GM12874 (cell line): ENCODE measurements around the gene SYT8.
A peak's percentile ranks its signal among the peaks of the same experiment; 100 is the strongest.

Source experiments
- TF ChIP-seq, protein P1 (sequence below): IDR thresholded peaks from 2 replicates; pipeline ENCODE4 v1.5.1; 2011; ENCODE audit warnings: low read depth, mild to moderate bottlenecking, control low read depth, low read length, moderate library complexity; ENCODE audit not compliant: insufficient read depth

The SYT8 gene

DNA sequence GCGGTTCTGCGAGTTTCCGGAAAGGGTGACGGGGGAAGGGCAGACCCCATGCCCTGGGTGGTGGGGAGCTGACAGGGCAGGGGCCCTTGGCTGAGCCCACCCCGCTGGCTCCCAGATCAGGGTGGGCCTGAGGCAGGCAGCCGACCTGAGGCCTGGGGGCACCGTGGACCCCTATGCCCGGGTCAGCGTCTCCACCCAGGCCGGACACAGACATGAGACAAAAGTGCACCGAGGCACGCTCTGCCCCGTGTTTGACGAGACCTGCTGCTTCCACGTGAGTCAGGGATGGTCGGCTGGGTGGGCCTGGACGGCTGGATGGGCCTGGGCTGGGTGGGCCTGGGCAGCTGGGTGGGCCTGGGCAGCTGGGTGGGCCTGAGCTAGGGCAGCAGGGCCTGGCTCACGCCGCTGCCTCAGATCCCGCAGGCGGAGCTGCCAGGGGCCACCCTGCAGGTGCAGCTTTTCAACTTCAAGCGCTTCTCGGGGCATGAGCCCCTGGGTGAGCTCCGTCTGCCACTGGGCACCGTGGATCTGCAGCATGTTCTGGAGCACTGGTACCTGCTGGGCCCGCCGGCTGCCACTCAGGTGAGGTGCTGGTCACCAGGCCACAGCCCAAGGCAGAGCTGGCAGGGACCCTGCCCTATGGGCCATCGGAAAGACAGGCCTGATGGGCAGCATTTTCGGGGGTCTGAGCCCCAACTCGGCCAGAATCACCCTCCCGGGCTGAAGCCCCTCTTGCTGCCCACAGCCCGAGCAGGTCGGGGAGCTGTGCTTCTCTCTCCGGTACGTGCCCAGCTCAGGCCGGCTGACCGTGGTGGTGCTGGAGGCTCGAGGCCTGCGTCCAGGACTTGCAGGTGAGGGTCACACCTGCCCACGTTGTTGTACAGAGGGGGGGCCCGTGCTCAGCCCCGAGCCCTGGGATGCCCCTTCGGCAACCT is 1.5 kb downstream of the SYT8 start:
- TF ChIP-seq, protein P1, sequence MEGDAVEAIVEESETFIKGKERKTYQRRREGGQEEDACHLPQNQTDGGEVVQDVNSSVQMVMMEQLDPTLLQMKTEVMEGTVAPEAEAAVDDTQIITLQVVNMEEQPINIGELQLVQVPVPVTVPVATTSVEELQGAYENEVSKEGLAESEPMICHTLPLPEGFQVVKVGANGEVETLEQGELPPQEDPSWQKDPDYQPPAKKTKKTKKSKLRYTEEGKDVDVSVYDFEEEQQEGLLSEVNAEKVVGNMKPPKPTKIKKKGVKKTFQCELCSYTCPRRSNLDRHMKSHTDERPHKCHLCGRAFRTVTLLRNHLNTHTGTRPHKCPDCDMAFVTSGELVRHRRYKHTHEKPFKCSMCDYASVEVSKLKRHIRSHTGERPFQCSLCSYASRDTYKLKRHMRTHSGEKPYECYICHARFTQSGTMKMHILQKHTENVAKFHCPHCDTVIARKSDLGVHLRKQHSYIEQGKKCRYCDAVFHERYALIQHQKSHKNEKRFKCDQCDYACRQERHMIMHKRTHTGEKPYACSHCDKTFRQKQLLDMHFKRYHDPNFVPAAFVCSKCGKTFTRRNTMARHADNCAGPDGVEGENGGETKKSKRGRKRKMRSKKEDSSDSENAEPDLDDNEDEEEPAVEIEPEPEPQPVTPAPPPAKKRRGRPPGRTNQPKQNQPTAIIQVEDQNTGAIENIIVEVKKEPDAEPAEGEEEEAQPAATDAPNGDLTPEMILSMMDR: no peak

DNA sequence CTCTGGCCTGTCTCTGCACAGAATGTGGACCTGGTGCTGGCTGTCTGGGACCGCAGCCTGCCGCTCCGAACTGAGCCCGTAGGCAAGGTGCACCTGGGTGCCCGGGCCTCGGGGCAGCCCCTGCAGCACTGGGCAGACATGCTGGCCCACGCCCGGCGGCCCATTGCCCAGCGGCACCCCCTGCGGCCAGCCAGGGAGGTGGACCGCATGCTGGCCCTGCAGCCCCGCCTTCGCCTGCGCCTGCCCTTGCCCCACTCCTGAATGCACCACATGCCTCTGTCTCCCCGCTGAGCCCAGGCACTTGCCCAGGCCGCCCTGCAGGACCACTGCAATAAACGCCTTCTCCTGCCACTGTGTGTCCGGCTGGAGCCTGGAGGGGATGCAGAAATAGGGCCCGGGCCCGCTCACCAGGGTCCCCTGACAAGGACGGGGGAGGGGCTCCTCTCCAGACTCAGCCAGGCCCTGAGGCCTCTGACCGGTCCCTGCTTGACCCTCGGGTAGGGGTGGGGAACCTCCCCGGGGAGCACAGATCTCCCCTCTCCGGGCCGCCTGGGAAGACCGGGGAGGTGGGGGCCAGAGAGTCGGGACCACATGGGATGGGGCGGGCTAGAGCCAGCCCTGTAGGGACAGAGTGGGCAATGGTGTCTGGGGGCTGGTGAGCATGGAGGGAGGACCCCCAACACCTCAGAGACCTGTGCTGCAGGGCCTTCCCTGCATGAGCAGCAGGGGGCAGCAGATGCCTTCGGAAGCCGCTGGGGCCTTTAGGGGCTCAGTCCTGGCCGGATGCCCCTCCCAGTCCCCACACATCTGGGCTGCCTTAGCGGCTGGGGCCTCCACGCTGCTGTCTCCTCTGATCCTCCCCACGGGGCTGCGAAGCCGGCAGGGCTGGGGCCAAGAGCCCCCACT is 2.6 kb downstream of the SYT8 start:
- TF ChIP-seq, protein P1: peak; percentile 96

DNA sequence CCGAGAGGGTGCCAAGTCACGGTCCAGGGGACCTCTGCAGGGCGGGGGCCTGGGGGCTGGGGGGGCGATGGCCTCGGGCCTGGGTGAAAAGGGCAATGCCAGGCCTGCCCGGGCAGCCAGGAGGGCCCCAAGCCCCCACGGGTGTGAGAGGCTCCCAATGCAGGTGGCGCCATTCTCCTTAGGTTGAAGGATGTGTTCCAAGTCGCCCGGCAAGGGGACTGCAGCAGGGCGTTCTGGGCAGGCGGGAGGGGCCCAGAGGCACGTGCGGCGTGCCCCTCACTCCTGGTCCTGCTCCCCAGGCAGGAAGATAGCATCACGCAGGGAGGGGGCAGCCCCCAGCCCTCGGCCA is 3.3 kb downstream of the SYT8 start:
- TF ChIP-seq, protein P1: no peak

DNA sequence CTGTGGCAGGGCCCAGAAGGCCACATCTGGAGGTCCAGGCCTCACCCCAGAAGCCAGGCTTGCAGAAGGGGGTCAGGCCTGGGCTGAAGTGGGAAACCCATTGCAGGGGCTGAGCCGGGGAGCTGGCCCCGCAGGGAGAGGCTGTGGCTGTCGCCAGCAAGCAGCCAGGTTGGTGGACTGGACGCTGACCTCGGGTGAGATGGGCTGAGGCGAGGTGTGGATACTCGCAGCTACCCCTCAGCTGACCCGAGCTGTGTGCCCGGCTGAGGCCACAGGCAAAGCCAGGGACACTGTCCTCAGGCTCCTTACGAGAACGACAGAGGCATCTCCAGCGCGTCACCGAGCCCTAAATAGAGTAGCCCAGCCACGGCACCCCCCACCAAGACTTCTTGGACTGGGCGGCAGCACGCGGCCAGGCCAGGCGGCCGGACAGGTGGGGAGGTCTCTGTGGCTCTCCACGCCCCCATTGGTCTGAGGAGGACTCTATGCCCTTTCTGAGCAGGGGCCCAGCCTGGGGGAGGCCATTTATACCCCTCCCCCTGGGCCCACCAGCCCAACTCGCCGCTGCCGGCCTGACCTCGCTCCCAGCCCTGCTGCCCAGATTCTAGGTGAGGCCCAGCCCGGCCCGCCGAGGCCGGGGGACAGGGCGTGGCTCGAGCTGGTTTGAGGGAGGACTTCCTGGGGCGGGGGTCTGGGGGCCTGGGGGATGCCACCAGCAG is 3.8 kb downstream of the SYT8 start, which contains the start of gene TNNI2:
TNNI2 (plus strand) TSS at position 556 of the 719 bp plus-strand sequence. CDS start 716 bp downstream, outside the sequence.
- TF ChIP-seq, protein P1: no peak

DNA sequence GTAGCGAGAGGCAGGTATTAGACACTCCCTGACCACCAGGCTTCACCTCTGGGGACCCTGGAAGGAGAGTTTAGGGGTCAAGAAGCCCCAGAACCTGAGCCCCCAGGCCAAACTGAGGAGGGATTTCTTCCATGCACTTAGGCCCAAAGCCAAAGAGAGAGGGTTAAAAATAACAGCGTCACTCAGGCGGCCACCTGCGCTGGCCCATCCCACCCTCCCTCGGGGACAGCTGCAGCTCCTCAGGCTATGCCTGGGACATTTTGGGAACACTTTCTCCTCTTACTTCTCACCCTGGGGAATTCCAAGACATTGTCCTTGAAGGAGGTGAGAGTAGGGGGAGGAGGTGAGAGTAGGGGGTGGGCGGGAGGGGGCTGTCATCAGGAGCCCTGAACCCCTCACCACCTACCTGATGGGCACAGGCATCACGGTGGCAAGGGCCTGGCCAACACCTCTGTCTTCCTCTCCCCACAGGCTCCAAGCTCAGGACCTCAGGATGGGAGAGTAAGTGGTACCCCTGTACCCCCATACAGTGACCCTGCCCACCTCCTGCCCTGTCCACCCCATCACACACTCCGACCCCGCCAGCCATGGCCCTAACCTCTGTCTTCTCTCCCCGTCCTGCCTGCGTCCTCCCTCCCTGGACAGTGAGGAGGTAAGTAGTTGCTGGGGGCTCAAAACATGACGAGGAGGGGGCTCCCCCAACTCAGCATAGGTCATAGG is 4.6 kb downstream of the SYT8 start:
- TF ChIP-seq, protein P1: no peak

DNA sequence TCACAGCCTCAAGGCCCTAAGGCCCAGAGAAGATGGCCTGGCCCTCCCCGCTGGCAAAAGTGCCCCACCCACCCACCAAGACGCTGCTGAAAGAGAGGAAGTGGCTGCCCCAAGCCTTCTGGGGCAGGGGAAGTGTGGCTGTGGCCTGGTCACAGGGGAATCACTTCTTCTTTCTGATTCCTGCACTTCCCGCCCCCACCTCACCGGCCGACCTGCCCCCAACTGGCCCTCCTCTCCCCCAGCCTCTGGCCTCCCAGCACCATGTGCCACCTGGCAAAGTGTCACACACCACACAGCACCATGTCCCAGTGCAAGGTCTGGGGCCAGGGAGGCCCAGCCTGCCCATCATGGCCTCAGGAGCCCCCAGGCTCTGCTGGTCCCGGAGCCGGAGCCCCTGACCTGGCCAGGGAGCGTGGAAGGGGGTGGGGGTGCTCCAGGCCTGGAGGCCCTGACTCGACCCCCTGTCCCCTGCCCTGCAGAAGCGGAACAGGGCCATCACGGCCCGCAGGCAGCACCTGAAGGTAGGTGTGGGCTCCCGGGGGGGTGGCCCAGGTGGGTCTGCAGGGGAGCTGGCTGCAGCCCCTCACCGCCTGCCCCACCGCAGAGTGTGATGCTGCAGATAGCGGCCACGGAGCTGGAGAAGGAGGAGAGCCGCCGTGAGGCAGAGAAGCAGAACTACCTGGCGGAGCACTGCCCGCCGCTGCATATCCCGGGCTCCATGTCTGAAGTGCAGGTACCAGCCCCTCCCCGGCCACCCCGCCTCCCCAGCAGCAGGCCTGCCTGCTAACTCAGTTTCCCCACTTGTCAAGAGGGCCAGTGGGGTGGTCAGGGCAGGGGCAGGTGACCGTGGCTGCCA is 5.4 kb downstream of the SYT8 start:
- TF ChIP-seq, protein P1: no peak
